ENCODE results near the gene OSBPL3.
"Not testable (repeated sequence)": the region's sequence is repeated elsewhere in the genome, so short reads cannot be mapped to it uniquely, and the experiment has no call there.

The OSBPL3 gene

DNA sequence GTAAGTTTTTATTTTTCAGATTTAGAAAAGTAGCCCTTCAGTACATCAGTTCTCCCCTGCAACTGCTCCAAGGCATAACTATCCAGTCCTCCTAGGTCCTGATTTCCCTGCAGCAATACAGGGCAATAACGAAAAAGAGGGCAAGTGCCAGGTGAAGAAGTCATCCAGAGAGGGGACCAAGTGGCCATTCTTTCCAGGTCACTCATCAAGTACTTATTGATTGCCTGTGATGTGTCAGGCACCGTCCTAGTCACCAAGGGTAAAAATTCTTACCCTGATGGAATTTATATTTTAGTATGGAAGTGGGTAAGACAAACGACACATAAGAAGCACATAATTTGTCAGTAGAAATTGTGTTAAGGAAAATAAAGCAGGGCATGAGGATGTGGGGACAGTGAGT is 155.6 kb downstream of the OSBPL3 start:
- no peak for DNase-seq

DNA sequence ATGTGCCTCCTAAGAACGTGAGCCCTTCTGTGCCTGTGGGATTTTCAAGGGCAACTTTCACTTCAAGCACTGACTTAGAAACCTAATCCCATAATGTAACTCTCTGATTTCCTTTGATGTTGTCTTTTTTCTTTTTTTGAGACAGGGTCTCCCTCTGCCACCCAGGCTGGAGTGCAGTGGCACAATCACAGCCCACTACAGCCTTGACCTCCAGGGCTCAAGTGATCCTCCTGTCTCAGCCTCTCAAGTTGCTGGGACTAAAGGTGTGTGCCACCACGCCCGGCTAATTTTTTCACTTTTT is 158.3 kb downstream of the OSBPL3 start:
- no peak for DNase-seq

DNA sequence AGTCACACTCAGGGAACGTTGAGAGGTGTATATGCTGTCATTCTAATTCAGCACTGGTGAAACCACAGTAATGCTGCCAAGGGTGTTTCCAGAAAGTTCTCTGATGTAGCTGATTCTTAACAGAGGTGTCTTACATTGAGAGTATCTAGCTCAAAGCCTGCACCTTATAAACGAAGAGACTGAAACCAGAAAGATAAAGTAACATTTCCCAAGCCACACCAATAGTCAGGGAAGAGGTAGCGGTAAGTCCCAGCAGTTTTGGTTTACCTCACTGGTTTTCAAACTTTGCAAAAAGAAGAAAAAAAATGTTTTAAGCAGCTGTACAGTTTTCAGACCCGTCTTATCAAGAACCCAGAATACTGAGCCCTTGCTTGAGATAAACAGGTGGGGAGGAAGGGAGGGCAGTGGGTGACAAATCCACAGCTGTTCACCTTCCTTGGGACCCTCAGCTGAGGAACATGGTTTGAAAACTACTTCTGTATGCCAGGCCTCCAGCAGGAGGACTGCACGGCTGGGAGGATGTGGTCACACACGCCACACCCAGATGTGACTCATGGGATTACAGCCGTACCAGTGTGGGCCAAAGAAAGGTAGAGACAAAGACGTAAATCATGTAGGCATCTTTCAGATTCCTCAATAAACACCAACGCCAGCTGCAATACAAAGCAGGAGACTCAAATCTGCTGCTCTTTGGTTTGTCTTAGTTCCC is 158.8 kb downstream of the OSBPL3 start:
- peak; percentile 84 for DNase-seq

DNA sequence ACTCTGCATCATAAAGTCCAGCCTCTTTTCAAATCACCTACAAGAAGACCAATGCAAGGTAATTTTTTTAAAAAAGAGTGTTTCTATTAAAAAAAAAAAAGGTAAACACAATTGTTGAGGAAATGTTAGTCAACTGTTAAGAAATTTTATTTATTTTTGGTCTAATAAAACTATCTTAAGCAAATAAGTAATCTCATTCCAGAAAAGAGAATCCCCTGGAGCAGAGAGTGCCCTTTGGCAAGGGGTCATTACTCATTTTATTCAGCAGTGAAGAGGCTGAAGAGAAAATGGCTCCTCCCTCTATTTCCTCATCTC is 159.3 kb downstream of the OSBPL3 start:
- DNase-seq = no peak

DNA sequence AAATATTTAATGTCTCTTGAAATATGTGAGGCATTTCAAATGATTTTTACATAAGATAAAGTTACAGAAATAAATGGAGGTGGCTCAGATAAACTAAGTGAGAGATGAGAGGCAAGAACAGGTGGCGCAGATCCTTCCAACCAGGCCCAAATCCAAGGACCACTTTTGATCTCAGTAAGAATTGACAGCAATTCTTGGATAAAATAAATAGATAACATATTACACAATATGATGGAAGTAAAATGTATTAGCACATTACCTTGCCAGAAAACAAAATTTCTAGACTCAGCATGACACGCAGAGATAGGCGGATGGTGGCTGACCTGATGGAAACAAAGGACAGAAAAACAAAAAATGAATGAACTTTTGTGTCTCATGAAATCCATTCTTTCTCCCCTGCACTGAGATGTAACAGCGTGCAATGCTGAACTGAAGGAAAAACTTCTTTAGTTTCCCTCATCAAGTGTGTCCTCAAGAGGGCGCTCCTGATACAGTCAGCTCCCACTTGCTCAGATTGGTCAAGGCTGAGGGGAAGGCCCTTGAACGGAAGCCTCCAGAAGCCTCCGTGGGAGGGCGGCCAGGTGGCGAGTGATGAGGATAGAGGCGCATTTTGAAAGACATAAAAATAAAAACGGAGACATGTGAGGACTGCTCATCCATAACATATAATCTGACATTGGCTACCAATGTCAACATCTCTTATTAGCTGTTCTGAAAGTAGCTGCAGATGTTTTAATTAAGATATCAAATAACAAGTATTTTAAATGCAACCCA is 159.9 kb downstream of the OSBPL3 start:
- peak; percentile 85 for DNase-seq

DNA sequence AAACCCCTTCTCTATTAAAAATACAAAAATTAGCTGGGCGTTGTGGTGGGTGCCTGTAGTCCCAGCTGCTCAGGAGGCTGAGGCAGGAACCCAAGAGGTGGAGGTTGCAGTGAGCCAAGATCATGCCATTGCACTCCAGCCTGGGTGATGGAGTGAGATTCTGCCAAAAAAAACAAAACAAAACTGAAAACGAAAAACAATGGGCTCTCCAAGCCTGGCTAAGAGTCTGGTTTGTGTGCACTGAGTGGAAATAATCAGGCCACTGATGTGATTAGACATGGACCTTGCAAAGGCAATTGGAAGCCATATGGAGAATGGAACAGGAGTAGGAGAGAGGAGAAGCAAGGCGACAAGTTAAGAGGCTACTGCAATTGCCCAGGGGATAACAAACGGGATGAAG is 162.6 kb downstream of the OSBPL3 start:
- no peak for DNase-seq

DNA sequence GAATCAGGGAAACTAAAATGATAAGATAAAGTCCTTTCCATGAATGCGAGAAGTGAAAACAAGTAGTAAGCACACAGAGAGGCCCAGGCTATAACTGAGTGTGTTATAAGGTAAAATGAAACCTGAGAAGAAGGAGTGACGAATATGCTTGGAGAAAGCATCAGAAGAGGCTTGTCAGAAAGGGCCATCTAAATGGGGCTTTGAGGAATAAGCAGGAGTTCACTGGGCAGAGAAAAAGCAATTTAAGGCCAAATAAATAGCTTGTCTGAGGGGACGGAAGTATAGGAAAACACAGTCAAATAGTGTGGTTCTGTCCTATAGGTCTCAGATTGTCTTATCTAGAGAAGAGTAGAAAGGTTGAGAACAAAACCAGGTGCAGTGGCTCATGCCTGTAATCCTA is 163.1 kb downstream of the OSBPL3 start:
- no peak for DNase-seq

DNA sequence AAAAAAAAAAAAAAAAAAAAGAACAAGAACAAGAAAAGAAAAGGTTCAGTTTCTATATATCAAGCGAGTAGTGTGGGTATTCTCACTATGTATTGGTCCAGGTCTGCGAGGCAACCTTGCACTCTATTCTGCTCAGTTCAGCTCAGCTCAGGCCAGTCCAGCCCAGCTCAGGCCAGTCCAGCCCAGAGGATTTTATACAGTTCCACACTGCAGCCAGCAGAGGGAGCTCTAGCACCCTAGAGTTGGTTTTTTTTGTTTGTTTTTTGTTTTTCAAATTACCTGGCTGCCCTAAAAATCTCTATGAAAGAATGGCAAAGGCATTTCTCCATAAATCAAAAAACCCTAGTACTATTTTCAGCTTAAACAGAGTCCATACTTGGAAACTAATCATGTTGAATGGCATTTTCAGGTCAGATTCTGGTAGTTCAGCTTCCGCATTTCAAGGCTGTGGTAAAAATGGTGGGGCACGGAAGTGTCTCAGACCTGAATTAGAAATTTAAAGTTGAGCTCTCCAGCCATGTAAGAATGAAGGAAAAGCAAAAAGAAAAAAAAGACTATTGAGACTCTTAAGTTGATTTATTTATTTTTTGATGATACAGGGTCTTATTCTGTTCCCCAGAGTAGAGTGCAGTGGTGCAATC is 167.6 kb downstream of the OSBPL3 start:
- peak; percentile 62 for DNase-seq

DNA sequence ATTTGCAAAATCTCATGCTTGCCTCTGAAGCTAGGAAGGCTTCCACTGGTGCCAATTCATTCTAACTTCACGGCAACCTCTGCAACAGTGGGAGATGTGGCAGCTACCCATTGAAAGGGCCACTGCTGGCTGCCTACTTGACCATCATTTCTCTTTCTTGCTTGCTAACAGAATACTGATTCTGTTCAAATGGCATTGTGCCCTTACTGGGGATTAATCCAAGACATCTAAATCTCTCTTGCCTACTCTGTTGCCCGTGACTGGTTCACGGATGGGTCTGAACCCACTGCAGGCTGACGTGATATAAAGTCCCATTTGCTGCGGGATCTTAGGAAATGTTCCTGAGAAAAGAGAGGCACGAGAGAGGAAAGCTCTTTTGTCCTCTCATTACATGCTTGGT is 171.5 kb downstream of the OSBPL3 start:
- no peak for DNase-seq

DNA sequence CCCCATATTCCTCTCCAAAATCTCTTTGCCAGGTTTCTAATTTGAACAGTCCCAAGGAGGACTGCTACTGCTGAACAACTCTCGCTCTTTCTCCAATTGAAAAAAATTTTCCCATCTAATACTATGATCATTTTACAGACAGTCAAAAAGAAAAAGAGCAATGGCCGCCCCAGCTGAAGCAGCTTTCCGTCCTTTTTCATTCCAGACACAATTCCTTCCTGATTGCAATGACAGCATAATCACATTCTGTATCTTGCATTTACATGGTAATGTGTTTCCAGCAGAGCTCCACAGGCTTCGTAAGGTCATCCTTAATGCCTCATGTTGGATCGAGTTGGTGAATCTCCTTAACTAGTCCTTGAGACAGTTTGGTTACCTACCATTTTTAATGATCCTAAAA is 177.7 kb downstream of the OSBPL3 start:
- no peak for DNase-seq

DNA sequence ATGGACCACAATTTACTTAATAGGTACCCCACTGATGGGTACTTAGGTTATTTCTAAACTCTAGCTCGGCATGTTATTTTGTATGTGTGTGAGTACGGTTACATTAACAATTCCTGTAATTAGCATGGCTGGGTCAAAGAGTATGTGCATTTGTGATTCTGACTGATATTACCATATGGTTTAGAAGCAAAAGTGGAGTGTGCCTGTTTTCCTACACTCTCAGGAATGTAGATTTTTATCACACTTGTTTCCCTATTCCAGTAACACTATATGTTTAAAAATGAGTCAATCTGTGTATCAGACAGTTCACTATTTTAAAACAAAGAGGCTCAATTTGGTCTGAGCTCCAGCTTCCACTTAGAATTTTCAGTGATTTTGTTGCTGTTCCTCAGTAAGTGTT is 178.1 kb downstream of the OSBPL3 start:
- no peak for DNase-seq

DNA sequence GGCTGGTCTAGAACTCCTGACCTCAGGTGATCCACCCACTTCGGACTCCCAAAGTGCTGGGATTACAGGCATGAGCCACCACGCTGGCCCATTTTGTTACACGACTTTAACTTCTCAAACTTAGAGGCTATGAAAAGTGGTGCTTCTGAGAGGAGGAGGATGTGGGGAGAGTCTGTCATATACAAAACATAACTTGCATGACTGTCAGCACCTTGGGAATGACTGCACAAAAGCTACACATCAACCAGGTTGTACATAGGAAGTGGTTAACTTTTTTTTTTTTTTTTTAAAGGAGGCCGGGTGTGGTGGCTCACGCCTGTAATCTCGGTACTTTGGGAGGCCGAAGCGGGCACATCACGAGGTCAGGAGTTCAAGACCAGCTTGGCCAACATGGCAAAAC is 179.3 kb downstream of the OSBPL3 start:
- DNase-seq = no peak

DNA sequence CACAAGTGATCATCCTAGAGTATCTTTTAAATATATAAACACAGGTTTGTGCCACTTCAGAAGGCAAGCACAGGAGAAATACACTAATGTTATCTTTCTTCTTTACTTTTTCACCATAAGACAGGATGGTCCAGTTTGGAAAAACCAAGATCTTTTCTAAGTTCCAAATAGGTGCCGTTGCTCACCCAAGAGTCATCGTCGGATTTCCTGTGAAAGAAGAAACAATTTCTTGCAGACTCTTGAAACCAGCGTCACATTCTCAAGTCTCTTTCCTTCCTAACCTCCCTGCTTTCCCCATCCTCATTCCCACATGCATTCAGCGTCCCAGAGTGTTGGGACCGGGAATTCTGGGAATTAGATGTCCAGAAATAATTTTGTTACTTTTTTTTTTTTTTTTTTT is 179.9 kb downstream of the OSBPL3 start:
- no peak for DNase-seq

DNA sequence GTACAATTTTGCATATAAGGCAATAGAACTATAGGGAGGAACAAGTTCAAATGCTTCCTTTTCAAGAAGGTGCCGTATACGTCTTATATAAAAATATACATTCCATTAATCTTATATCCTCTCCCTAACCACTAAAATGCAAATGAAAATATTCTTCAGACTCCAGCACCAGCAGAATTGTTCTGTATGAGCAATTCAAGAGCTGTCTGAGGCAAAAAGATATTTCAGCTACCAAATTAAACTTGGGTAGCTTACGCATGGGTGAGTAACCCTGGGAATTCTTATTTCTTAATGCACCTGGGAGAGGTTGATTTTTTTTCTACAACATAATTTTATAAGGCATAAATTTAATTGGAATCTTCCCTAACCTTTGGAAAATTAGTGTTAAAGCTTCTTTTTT is 180.5 kb downstream of the OSBPL3 start:
- no peak for DNase-seq

DNA sequence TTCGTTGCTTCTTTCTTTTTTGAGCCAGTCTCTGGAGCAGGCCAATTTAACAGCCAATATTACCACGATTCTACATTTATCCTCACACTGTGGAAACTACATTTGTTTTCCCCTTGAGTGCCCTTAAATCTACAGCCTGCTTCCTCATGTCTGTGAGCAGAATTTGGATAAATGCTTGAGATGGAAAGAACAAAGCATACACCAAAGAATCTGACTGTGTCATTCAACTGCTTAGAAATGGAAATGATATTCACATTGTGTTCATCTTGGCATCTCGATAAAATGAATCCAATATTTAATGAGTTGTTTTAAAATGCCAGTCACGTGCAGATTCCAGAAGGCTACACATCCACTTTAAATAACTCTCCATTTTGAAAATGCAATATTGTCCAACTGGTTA is 181.7 kb downstream of the OSBPL3 start:
- DNase-seq = no peak

DNA sequence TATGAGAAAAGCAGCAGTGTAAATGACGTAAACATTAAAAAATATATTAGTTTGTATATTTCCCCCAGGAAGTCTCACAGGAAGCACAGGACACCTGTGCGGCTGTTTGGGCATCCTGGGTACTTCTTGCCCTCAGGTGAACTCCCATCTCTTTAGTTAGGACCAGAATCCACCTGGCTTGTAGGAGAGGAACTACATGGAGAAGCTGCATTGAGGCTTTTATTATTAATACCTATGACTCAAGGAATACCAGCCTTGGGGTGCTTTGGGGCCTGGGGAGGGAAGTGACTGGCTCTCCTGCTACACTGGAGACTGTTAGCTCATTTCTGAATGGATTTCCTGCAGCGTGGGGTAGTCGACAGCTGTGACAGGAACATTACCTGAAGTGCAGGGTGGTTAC is 182.7 kb downstream of the OSBPL3 start:
- no peak for DNase-seq

DNA sequence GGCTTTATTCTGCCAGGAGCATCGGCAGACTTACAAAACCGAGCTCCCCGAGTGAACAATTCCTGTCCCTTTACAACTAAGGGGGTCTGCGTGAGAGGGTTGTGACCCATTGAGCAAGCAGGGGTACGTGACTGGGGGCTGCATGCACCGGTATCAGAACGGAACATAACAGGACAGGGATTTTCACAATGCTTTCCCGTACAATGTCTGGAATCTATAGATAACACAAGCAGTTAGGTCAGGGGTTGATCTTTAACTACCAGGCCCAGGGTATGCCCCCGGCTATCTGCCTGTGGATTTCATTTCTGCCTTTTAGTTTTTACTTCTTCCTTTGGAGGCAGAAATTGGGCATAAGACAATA is 184.6 kb downstream of the OSBPL3 start:
- no peak for DNase-seq

DNA sequence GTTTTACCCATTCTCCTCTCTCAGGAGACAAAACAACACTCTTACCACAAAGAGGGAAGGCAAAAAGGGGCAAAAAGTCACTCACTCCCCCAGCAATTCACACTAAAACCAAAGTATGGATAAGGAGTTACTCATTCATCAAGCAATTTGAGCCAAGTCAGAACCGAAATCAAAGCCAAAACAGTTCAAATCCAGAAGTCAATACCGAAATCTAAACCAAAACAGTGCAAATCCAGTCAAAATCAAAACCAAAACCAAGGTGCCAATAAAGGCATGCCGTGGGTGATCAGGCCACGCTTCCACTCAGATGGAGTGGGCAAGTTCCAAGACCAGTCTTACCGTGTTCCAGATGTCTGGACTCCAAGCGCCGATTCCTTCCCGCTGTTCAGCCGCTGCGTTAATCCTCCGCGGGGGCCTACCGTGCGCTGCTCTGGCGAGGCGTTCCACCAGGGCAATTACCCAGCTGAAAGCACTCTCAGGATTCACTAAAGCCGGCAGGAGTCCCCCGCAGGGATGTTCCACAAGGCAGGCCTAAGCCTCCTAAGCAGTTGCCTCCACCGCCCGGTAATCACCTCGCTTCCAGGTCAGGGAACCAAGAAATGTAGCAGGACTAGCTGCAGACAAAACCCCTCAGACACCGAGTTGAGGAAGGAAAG is 185.1 kb downstream of the OSBPL3 start:
- not testable (repeated sequence) for DNase-seq

DNA sequence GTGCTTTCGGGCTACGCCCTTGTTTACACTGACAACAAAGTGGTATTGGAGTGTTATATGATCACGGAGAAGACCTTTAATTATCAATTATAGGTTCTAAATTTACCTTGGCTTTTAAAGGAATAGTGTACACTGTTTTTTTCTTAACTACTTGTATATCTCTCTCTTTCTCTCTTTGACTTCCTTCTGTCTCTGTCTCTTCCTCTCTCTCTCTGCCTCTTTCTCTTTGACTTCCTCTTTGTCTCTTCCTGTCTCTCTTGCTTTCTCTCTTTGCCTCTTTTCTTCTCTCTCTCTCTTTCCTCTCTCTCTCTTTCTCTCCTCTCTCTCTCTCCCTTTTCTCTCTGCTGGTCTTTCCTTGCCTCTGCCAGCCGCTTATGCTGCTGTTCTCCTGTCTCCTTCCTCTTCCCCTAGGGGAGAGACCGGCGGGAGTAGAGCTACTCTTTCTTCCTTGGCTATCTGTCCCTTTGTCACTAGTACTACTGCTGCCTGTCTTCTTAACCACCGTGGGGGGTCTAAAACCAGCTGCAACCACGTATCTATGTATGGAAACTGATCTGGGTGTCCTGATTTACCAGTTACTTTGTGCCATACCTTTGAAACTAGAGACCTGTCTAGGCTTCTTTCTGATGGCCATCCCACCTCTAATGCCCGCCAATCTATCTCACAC is 185.9 kb downstream of the OSBPL3 start:
- no peak for DNase-seq

DNA sequence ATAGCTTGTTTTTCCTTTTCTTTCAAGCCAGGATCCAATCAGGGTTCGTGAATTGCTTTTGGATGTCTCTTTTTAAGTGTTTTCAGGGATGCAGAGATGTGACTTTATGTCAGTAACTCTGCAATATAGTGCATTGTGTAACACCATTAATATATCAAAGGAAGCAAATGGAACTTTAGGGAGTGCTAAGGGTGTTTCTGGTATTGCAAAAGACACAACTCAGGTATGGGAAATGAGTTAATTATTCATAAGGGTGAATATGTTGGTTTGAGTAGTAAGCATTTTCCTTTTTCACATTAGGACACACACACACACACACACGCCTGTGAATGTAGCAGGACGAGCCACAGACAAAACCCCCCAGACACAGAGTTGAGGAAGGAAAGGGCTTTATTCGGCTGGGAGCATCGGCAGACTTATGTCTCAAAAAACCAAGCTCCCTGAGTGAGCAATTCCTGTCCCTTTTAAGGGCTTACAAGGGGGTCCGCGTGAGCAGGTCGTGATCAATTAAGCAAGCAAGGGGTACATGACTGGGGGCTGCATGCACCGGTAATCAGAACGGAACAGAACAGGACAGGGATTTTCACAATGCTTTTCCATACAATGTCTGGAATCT is 190.9 kb downstream of the OSBPL3 start:
- DNase-seq = no peak

DNA sequence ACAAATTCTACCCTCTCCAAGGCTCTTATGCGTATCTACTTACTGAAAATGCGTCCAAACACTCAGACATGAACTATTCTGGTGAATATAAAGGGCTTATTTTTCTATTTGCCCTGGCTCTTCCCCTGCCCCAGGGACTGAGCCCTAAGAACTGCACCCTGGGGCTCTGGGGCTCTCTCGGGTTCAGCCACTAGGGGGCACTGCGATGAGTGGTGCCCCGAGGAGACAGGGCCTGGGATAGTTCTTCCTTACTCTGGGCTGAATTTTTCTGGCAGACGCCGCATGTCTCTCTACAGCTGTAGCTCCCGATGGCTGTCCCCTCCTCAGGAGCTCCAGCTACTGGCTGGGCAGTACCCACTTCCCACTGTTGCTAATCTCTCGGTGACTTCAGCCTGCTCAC is 191.9 kb downstream of the OSBPL3 start:
- DNase-seq = no peak

DNA sequence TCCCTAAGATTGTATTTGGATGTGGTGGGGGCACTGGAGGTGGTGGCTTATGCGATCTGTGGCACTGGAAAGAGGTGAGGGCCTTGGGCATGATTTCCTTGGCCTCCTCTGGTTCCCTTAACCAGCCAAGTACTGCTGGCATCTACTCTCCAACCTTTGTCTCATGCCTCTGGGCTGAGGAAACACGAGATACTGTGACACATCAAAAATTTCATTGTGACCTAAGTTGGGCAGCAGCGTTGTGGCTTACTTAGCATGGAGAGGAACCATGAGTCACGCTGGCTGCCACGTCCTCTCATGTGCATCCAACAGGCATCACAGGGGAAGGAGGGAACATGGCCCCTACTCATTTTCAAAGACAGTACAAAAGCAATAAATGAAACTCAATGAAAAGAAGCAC is 193.0 kb downstream of the OSBPL3 start:
- peak; percentile 47 for DNase-seq

DNA sequence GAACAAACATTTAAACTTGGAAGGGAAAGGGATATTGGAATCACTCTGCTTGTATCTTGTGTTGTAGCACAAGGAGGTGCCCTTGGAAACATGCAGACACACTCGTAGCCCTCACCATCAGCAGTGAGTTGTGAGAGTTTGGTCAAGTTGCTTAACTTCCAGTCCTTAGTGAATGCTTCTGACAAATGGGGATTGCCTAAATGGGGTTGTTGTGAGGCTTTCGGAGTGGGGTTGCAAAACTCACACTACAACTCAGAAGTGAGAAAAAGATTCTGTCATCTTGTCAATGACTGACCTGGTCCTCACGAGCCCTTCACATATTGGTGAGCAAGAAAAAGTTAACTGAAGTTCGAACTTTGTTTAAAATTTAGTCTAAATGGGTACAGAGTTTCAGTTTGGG is 193.7 kb downstream of the OSBPL3 start:
- no peak for DNase-seq

All from stimulated activated CD8-positive, alpha-beta memory T cell treated with anti-CD3 and anti-CD28 coated beads, Interleukin-4, amount 100 ng/mL, for 48 hours (primary cell).